HG03469 (cell line): ENCODE measurements around the gene SEPTIN10.
"Not testable (repeated sequence)": the region's sequence is repeated elsewhere in the genome, so short reads cannot be mapped to it uniquely, and the experiment has no call there.

ENCODE experiments used
- ATAC-seq: cut with Tn5 transposase; IDR thresholded peaks from one replicate; pipeline ENCODE4 v1.9.1; 2021; ENCODE audit warnings: mild to moderate bottlenecking, moderate library complexity, moderate number of reproducible peaks; ENCODE audit not compliant: unreplicated experiment

Gene SEPTIN10

GRCh38 chr2:109607766-109608165 lies 6.0 kb downstream of the SEPTIN10 start:
- ATAC-seq, result no peak

DNA sequence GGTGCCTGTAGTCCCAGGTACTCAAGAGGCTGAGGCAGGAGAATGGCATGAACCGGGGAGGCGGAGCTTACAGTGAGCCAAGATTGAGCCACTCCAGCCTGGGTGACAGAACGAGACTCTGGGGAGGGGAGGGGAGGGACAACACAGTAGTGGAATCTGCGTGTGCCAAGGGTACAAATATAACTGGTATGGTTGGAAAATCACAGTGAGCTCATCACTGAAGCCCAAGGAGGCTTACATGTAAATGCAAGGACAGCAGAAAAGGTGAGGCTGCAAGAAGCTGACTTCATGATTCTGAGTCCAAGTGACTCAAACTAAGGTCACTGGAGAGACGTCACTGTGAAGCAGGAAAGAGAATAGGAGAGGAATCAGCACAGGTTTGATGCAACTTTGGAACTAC lies 9.2 kb downstream of the SEPTIN10 start:
- no peak for ATAC-seq

GRCh38 chr2:109602617-109603188 lies 11.1 kb downstream of the SEPTIN10 start:
- ATAC-seq, result no peak

DNA sequence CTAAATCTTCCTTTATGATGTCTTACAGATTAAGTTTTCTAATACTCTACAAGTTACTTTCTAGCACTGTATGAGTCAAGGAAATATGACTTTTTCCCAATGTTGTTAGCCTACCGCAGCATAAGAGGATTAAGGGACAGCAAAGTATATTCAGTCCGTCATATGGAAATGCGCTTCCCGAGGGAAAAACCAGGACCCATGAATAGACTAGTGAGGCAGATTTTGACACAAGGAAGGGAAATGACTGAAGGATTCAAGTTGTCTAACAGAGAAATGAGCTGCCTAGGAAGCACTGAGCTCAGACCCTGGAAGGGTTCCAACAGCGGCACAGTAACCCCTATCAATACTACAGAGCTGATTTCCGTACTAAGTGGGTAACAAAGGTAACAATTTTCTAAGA lies 12.0 kb downstream of the SEPTIN10 start:
- no peak for ATAC-seq

- no peak for ATAC-seq
These were observed 16.5 kb downstream of the SEPTIN10 start for GRCh38 chr2:109597283-109597682.

GRCh38 chr2:109595644-109596043 lies 18.1 kb downstream of the SEPTIN10 start:
- no peak for ATAC-seq

DNA sequence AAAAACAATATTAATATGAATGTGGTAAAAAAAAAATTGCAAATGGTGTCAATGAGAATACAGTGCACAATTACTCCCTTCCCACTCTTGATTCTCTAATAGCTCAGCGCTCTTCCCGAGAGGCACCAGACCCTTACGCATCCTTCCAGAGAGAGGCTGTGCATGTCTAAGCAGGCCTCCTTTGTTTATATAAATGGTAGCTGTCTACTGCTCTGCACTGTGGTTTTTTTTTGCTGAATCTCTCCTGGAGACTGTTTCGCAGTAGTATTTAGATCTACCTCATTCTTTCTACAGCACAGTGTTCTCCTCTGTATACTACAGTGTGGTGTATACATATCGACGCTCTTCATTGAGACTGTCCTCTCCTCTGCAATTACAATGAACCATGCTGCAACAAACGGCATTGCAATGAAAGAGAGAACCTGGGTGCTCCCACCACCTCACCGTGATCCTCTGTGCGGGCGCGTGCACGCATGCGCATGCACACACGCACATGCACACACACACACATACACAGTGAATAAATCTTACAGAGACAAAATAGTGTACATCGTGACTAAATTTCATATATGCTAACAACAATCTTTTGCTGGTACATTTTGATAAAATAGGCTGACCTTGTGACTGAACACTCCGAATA lies 19.4 kb downstream of the SEPTIN10 start:
- no peak for ATAC-seq

- ATAC-seq, result no peak
These were observed 20.9 kb downstream of the SEPTIN10 start for GRCh38 chr2:109592905-109593304.

DNA sequence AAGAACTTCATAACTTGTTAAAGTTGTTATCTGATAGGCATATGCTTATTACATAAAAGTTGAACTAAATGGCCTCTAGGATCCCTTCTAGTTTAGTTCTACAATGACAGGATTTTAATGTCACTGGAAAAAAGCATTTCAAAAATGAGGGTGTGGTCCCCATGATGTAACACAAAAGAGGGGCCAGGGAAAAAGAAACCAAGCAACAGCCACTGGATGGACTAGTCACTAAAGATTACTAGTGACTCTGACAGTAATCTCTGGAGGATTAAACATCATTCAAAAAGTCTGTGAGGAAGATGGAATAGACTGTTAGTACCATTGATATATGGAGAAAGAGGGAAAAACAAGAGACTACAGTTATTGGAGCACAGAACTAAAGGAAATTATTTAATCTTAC lies 22.6 kb downstream of the SEPTIN10 start:
- ATAC-seq, result no peak

DNA sequence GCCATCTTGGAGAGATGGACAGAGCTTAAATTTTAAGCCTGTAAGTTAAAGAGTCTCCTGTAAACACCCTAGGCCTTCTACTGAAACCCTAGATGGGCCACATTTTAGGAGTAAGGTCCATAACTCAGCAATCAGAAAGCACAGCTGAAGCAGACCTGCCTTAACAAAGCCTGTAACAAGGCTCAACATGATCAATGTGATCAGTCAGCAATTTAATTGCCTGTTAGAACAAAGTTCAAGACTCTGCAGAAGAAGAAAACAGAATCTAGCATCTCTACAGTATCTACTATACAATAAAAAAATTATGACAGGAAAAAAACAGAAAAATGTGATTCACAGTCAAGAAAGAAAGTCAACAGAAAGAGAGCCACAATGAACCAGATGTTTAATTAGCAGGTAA lies 27.1 kb downstream of the SEPTIN10 start:
- no peak for ATAC-seq

DNA sequence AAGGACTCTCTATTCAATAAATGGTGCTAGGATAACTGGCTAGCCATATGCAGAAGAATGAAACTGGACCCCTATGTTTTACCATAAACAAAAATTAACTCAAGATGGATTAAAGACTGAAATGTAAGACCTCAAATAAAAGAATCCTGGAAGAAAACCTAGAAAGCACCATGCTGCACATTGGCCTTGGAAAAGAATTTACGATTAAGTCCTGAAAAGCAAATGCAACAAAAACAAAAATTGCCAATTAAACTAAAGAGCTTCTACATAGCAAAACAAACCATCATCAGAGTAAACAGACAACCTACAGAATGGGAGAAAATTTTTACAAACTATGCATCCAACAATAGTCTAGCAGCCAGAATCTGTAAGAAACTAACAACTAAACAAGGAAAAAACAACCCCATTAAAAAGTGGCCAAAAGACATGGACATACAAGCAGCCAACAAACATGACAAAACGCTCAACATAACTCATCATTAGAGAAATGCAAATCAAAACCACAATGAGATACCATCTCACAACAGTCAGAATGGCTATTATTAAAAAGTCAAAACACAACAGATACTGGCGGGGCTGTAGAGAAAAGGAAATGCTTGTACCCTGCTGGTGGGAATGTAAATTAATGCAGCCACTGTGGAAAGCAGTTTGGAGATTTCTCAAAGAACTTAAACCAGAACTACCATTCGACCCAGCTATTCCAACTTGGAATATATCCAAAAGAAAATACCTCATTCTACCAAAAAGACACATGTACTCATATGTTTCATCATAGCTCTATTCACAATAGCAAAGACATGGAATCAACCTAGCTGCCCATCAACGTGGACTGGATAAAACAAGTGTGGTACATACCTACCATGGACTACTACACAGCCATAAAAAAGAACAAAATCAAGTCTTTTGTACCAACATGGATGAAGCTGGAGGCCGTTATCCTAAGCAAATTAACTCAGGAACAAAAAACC lies 30.6 kb downstream of the SEPTIN10 start:
- no peak for ATAC-seq

DNA sequence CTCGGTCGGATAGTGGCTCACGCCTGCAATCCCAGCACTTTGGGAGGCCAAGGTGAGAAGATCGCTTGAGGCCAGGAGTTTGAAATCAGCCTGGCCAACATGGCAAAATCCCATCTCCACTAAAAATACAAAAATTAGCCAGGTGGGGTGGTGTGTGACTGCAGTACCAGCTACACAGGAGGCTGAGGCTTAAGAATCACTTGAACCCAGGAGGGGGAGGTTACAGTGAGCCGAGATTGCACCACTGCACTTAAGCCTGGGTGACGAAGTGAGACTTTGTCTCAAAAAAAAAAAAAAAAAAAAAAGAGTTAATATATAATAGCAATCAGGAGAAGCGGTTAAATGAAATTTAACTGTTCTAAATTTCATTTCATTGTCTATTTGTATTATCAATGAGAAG lies 36.1 kb downstream of the SEPTIN10 start:
- not testable (repeated sequence) for ATAC-seq

GRCh38 chr2:109575373-109575772 lies 38.4 kb downstream of the SEPTIN10 start:
- ATAC-seq, result no peak

DNA sequence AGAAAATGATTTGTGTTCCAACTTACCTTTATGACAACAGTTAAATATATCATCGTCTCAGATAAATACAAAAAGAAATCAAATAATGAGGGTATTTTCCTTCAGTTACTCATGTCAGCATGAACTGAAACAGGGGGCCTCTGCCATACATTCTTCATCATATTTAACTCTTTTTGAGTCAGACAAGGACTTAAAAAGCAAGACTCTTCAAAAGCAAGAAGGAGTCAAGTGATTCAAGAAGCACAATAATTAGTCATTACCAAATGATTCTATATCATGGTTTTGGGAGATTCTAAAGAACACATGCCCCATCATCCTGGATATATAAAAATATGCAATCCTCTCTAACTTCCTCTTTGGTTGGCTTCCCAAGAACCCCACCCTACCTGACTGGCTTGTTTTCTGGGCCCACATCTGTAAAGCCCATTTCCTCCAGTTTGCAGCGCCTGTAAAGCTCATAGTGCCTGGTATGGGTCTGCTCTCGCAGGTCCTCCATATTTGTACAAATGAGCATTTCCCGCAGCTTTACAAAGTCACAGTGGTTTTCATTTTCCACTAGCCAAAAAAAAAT lies 49.7 kb downstream of the SEPTIN10 start:
- ATAC-seq, result no peak

DNA sequence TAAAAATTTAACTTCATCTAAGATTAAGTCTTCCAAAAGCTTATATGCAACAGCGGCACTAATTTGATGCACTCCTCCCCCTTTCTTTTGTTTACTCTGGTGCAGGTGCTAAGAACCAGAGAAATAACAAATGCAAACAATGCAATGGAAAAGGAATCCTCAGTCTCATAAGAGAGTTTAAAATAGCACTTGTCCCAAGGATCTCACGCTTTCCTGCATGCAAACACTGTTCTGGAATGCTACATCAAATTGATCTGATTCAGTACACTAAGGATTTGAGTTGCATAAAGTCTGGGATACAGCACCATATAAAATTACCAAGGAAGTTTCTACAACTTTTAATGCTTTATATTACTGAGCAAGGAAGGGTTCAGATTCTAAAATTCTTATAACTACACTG lies 50.5 kb downstream of the SEPTIN10 start:
- ATAC-seq, result no peak

DNA sequence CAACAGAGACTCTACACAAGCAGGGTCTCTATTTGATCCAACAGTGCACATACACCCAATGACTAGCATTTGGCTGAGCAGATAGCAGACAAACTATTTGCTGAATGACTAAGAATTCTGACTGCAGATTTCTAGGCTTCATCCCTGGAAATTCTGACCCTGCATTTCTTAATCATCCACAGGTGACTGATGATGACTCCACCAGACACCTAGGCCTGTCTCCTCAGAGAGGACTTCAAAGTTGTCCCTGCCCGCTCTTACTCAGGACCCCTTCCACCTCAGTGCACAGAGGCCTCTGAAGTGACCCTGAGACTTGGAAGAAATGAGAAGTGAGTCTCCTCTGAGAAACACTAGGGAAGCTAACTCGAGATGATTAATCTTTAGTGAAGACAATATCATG lies 51.3 kb downstream of the SEPTIN10 start:
- no peak for ATAC-seq

GRCh38 chr2:109560265-109560664 lies 53.5 kb downstream of the SEPTIN10 start:
- ATAC-seq, result no peak

DNA sequence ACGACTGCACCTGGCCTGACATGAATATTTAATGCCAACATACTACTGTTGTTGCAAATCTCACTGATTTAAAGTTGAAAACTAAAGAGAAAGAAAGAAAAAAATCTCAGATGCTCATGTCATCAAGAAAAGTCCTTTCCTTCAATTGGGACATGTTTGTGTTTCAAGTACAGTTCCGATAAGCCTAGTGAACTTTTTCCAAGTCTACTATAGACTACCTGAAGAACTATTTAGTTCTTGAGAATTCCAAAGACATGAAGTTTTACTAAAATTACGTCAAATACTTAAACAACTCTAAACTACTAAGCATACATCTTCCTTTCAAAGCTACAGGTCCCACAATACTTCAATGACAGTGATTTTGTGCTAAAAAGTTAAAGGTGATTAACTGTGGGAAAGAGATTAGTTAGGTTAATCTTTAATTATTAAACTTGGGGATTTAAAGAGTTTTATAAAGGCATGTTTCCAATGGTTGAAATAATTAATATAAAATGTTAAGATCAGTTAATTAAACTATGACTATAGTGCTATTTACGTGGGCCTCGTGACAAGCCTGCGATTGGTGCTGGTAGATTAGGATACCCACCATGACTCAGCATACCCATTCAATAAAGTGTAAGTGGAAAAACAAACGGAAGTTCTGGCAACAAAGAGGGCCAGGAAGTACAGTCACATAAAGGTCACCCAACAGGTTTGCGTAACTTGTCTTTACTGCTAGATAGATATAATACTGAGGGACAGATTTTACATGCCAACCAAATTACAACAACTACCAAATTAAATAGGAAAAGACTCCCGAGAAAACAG lies 55.5 kb downstream of the SEPTIN10 start:
- ATAC-seq, result no peak

GRCh38 chr2:109557309-109557708 lies 56.5 kb downstream of the SEPTIN10 start:
- no peak for ATAC-seq

DNA sequence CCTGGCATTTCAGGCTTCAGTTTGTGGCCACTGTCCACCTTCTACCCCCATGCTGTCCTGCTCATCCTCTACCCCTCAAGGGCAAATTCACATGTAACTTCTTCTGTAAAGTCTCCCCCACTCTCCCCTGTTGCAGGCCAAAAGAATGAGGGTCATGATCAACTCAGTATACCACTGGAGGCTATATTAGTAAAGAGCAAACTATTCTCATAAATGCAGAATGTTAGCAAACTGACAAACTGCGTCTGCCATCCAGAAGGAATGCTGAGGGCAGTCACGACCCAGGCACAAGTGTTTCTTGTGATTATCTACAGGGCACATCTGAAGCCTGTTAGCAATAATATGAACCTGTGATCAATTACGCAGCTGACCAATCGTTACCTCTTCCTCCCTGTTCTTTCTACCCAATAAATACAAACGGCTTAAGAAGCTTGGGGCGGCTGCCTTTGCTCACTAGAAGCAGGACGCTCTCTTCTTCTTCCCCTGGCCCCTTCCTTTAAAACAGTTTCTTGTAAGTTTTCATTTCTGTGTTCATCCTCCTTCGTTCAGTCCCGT lies 58.3 kb downstream of the SEPTIN10 start:
- no peak for ATAC-seq
